Endothelial cell (in vitro differentiated cells): Measurements from ENCODE around the gene CRYBG1. TPM values are rescaled to one million over a fixed set of nuclear protein-coding genes. Genes with fewer than 3 reads are reported as not detected.

ENCODE experiments used
- DNase-seq: peaks from one replicate; pipeline ENCODE4 v3.0.0; 2021; ENCODE audit warnings: low spot score
- H3K27ac Mint-ChIP-seq: one replicate; pipeline ENCODE4 v1.8.0; 2021; ENCODE audit warnings: mixed read lengths, inconsistent platforms; ENCODE audit not compliant: unreplicated experiment
- H3K27me3 Mint-ChIP-seq: one replicate; pipeline ENCODE4 v1.8.0; 2021; ENCODE audit warnings: mild to moderate bottlenecking, moderate library complexity, mixed read lengths, inconsistent platforms; ENCODE audit not compliant: unreplicated experiment
- H3K36me3 Mint-ChIP-seq: one replicate; pipeline ENCODE4 v1.8.0; 2021; ENCODE audit warnings: mild to moderate bottlenecking, low read depth, mixed read lengths, inconsistent platforms; ENCODE audit not compliant: unreplicated experiment
- H3K4me1 Mint-ChIP-seq: one replicate; pipeline ENCODE4 v1.8.0; 2021; ENCODE audit warnings: mild to moderate bottlenecking, mixed read lengths, inconsistent platforms; ENCODE audit not compliant: unreplicated experiment
- H3K4me3 Mint-ChIP-seq: one replicate; pipeline ENCODE4 v1.8.0; 2021; ENCODE audit warnings: mild to moderate bottlenecking, mixed read lengths, inconsistent platforms; ENCODE audit not compliant: unreplicated experiment
- H3K9me3 Mint-ChIP-seq: one replicate; pipeline ENCODE4 v1.8.0; 2021; ENCODE audit warnings: mixed read lengths, inconsistent platforms; ENCODE audit not compliant: unreplicated experiment
- total RNA-seq: library from RNA; stranded (reverse); fragmentation: NEBNext Ultra II Directional; extraction: Animal tissue kit (Norgen Biotek cat#: 25700); gene quantifications from one replicate; pipeline ENCODE4 v1.2.1, GENCODE V29; 2021; ENCODE audit not compliant: unreplicated experiment
- TF ChIP-seq, protein P1 (sequence below): fragments of 200-600 bp; sonication (generic); IDR thresholded peaks from one replicate; pipeline ENCODE4 v1.5.0; 2021; ENCODE audit warnings: antibody characterized with exemption; ENCODE audit not compliant: unreplicated experiment

Gene CRYBG1
- total RNA-seq, 1 donor from 2014 or later, result 0.08 TPM

DNA sequence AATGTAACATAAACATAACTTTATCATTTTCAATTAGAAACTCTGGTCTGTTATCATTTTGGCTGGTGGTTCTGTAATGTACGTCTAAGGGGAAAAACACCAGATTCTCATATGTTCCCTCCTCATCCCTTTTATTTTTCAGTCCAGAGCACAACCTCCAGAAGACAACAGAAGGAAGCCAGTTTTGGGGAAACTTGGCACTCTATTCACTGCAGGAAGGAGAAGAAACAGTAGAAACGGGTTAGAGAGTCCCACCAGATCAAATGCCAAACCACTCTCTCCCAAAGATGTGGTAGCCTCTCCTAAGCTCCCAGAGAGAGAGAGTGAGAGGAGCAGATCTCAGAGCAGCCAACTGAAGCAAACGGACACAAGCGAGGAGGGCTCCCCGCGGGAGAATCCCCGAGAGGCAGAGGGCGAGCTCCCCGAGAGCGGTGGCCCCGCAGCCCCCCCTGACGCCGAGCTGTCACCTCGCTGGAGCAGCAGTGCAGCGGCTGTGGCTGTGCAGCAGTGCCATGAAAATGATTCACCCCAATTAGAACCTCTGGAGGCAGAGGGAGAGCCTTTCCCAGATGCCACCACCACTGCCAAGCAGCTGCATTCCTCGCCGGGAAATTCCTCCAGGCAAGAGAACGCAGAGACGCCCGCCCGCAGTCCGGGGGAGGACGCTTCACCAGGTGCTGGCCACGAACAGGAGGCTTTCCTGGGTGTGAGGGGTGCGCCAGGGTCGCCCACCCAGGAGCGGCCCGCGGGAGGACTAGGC is 151.0 kb downstream of the CRYBG1 start:
- no peak overlapping the region for H3K27ac Mint-ChIP-seq
- peaks cover 5% of the 10 kb centered on the region for H3K27me3 Mint-ChIP-seq
- H3K36me3 Mint-ChIP-seq, result peaks cover 4% of the 10 kb centered on the region
- no peaks in the 10 kb centered on the region for H3K9me3 Mint-ChIP-seq
- TF ChIP-seq, protein P1, sequence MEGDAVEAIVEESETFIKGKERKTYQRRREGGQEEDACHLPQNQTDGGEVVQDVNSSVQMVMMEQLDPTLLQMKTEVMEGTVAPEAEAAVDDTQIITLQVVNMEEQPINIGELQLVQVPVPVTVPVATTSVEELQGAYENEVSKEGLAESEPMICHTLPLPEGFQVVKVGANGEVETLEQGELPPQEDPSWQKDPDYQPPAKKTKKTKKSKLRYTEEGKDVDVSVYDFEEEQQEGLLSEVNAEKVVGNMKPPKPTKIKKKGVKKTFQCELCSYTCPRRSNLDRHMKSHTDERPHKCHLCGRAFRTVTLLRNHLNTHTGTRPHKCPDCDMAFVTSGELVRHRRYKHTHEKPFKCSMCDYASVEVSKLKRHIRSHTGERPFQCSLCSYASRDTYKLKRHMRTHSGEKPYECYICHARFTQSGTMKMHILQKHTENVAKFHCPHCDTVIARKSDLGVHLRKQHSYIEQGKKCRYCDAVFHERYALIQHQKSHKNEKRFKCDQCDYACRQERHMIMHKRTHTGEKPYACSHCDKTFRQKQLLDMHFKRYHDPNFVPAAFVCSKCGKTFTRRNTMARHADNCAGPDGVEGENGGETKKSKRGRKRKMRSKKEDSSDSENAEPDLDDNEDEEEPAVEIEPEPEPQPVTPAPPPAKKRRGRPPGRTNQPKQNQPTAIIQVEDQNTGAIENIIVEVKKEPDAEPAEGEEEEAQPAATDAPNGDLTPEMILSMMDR, result no peak
- peak overlapping the region; percentile 82 for H3K4me3 Mint-ChIP-seq
- peak; percentile 30 for DNase-seq
- H3K4me1 Mint-ChIP-seq, result peaks cover 14% of the 10 kb centered on the region

DNA sequence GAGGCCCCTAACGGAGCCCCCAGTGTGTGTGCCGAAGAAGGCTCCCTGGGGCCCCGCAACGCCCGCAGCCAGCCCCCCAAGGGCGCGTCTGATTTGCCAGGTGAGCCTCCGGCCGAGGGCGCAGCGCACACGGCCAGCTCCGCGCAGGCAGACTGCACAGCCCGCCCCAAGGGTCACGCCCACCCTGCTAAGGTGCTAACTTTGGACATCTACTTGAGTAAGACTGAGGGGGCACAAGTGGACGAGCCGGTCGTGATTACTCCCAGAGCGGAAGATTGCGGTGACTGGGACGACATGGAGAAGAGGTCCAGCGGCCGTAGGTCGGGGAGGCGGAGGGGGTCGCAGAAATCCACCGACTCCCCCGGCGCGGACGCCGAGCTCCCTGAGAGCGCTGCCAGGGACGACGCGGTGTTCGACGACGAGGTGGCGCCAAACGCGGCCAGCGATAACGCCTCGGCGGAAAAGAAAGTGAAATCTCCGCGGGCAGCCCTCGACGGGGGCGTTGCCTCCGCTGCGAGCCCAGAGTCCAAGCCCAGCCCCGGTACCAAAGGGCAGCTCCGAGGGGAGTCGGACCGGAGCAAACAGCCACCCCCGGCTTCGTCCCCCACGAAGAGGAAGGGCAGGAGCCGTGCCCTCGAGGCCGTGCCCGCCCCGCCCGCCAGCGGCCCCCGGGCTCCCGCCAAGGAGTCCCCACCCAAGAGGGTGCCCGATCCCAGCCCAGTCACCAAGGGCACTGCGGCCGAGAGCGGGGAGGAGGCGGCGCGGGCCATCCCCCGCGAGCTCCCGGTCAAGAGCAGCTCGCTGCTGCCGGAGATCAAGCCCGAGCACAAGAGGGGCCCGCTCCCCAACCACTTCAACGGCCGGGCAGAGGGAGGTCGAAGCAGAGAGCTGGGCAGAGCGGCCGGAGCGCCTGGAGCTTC is 151.8 kb downstream of the CRYBG1 start:
- Mint-ChIP-seq H3K27me3 (peaks cover 5% of the 10 kb centered on the region), H3K4me3 (peak overlapping the region; percentile 78), H3K9me3 (no peaks in the 10 kb centered on the region), H3K36me3 (peaks cover 4% of the 10 kb centered on the region), H3K27ac (no peak overlapping the region), H3K4me1 (peaks cover 14% of the 10 kb centered on the region)
- DNase-seq, result peak; percentile 52
- TF ChIP-seq, protein P1, result peak; percentile 15

DNA sequence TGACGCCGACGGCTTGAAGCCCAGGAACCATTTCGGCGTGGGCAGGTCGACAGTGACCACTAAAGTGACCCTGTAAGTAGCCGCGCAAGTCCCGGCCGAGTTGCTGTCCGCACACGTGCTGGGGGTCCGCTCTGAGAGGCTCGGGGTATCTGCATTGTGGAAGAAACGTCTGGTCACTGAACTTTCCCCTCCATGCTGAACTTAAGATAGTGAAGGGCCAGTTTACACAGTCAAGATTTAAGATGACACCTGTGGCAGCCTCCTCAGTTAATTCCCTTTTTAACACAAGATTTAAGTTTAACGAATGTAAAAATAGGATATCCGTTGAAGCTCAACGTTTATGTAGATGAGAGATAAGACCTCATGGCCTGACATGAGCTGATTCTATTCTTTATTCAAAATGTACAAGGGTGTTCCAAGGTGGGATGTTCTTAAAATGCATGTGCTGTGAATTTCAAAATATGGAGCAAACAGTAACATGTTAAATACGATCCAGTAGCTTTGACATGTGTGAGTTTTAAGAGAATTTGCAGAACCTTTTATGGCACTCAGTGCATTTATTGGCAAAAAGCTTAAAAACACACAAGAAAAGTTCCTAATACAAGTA is 152.6 kb downstream of the CRYBG1 start:
- no peak overlapping the region for H3K4me3 Mint-ChIP-seq
- H3K27me3 Mint-ChIP-seq, result peaks cover 5% of the 10 kb centered on the region
- DNase-seq, result no peak
- peaks cover 4% of the 10 kb centered on the region for H3K36me3 Mint-ChIP-seq
- TF ChIP-seq, protein P1, result no peak
- peaks cover 14% of the 10 kb centered on the region for H3K4me1 Mint-ChIP-seq
- no peaks in the 10 kb centered on the region for H3K9me3 Mint-ChIP-seq
- H3K27ac Mint-ChIP-seq, result no peak overlapping the region

DNA sequence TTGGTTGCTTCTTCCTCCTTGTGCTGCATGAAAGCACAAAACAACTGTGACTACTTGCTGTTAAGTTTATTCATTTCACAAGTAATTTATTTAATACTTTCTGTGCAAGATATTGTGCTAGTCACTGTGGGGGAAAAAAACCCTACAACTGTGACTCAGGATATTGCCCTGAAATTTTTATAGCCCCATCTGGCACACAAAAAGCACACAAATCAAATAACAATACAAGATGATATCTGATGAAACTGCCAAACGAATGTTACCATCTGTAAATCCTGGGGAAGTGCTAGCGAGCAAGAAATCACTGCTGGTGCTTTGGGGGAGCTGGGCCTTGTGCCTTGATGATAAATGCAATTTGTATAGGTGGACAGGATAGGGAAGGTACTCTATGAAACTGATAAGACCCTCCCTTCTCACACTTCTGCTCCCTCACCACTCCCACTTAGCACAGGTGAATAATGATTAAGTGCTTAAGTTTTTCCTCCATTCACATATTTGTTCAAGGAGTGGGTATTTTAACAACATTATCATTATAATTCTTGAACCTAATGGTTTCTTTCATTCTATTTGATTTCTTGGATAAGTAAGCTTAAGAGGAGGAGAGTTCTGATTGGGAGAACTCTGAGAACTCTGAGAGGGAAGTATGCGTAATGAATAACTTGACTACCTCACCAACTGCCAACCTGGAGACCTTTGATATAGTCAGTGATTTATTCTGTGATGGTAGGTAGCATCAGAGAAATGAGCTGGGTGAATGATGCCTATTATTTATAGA is 153.5 kb downstream of the CRYBG1 start:
- H3K36me3 Mint-ChIP-seq, result peaks cover 4% of the 10 kb centered on the region
- TF ChIP-seq, protein P1, result no peak
- H3K27me3 Mint-ChIP-seq, result peaks cover 5% of the 10 kb centered on the region
- H3K9me3 Mint-ChIP-seq, result no peaks in the 10 kb centered on the region
- peaks cover 14% of the 10 kb centered on the region for H3K4me1 Mint-ChIP-seq
- DNase-seq, result no peak
- H3K4me3 Mint-ChIP-seq, result no peak overlapping the region
- no peak overlapping the region for H3K27ac Mint-ChIP-seq
